ENCODE measurements around the gene ZDHHC3. TPM values are rescaled to one million over a fixed set of nuclear protein-coding genes. Genes with fewer than 3 reads are reported as not detected.

Gene ZDHHC3
- total and polyA plus RNA-seq, 8 donors = 11.4 to 28.3 (median 18.7) TPM

DNA sequence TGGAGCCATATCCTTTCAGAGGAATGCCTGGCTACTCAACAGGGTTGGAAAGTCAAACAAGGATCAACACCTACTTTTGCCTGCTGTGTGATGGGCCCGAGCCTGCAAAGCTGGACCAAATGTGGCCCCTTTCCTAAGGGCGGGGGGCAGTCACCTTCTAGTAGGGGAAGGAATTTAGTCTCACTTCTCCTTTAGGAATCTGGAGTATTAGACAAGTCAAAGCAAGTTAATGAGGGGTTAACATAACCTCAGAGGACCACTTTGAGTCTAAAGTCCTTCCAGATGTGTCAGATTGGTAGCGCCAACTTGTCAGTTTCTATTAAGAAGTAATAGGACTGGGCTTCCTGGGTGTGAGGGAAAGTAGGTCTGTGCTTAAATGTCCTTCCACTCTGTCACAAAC, 6.8 kb upstream of the ZDHHC3 start:
- ATAC-seq (peak in 1 of 4 donors; percentile 16), DNase-seq (no peak), FAIRE-seq (no peak)
- WGBS, 2 donors = 79 to 81% methylated on average over 3 of the region's 3 CpGs
- H3K27ac ChIP-seq = peak overlapping the region in 2 of 4 donors; percentile 46 to 76
- no peak overlapping the region for H3K4me3 ChIP-seq
- H3K9me3 ChIP-seq = no peaks in the 10 kb centered on the region
- H3K27me3 ChIP-seq = no peaks in the 10 kb centered on the region
- no peaks in the 10 kb centered on the region for H3K36me3 ChIP-seq
- peaks cover 29 to 35% (median 30%) of the 10 kb centered on the region in 3 donors for H3K4me1 ChIP-seq
- intact Hi-C loops (cut with DNase I) = no loop called here
- TF ChIP-seq, protein P1, sequence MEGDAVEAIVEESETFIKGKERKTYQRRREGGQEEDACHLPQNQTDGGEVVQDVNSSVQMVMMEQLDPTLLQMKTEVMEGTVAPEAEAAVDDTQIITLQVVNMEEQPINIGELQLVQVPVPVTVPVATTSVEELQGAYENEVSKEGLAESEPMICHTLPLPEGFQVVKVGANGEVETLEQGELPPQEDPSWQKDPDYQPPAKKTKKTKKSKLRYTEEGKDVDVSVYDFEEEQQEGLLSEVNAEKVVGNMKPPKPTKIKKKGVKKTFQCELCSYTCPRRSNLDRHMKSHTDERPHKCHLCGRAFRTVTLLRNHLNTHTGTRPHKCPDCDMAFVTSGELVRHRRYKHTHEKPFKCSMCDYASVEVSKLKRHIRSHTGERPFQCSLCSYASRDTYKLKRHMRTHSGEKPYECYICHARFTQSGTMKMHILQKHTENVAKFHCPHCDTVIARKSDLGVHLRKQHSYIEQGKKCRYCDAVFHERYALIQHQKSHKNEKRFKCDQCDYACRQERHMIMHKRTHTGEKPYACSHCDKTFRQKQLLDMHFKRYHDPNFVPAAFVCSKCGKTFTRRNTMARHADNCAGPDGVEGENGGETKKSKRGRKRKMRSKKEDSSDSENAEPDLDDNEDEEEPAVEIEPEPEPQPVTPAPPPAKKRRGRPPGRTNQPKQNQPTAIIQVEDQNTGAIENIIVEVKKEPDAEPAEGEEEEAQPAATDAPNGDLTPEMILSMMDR (IDR thresholded peaks at IDR 0.05) = no peak

DNA sequence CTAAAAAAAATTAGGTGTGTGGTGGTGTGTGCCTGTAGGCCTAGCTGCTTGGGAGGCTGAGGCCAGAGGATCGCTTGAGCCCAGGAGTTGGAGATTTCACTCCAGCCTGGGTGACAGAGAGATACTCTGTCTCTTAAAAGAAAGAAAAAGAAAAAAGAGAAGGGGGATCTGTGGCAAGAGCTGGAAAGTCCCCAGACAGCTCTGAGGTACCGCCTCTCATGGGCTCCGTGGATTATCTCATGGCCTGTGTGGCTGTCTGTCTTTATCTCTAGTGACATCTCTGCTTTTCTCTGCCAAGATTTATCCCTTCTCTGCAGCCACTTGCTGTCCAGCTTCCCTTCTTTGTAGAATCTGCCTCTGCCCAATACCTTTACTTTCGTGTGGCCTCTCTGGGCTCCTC, 5.8 kb upstream of the ZDHHC3 start:
- DNase-seq (no peak), FAIRE-seq (no peak), ATAC-seq (no peak)
- WGBS, 2 donors = 83 to 88% methylated on average over 4 of the region's 4 CpGs
- Histone ChIP-seq H3K27ac (peak overlapping the region in 1 of 4 donors; percentile 37), H3K4me3 (no peak overlapping the region), H3K9me3 (no peaks in the 10 kb centered on the region), H3K4me1 (peaks cover 38 to 45% (median 39%) of the 10 kb centered on the region in 3 donors), H3K36me3 (no peaks in the 10 kb centered on the region), H3K27me3 (no peaks in the 10 kb centered on the region)
- intact Hi-C loops (cut with DNase I) = no loop called here
- TF ChIP-seq, protein P1 (IDR thresholded peaks at IDR 0.05) = no peak

DNA sequence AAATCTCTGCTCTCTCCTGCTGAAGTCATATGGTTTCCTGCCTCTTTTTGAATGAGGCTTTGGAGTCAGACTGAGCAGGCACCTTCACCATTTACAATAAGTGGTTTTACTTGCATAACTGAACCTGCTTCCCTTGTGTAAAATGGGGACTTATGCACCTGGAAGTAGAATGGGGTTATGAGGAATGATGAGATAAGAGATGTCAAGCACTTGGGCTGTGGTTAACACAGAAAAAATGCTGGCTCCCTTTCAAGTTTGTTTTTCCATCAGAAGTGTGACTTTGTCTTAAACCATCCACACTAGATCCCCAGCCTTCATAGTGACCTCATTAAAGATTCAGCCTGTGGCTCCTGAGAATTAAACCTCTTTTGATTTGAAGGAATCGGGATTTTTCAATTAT, 5.2 kb upstream of the ZDHHC3 start:
- Histone ChIP-seq H3K27ac (peak overlapping the region in 1 of 4 donors; percentile 37), H3K4me3 (no peak overlapping the region), H3K4me1 (peaks cover 38 to 45% (median 39%) of the 10 kb centered on the region in 3 donors), H3K9me3 (no peaks in the 10 kb centered on the region), H3K36me3 (no peaks in the 10 kb centered on the region), H3K27me3 (no peaks in the 10 kb centered on the region)
- 52 to 56% methylated on average over 1 of the region's 1 CpG for WGBS, 2 donors
- TF ChIP-seq, protein P1 (IDR thresholded peaks at IDR 0.05) = no peak
- ATAC-seq = peak in 2 of 4 donors; percentile 16 to 33
- DNase-seq = no peak
- intact Hi-C loops (cut with DNase I) = no loop called here
- FAIRE-seq = no peak

DNA sequence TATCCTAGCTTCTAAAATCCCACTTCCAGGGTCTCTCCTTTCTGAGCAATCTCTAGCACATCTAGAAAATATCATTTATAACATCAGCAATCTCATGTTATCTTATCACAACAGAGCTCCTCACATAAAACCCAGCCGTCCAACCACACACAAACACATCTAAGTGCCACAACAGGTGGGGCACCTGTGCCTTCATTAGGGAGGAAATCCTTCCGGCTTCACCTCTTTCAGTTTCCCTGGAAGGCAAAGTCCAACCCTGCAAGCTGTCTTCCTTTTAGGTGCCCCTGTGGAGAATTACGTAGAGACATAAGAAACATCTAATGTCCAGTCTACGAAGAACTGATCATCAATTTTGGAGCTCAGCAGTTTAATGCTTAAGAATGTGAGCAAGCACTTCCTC, 1.6 kb downstream of the ZDHHC3 start:
- ATAC-seq (no peak), FAIRE-seq (no peak), DNase-seq (no peak)
- no peaks in the 10 kb centered on the region for H3K27me3 ChIP-seq
- peak overlapping the region in 2 of 4 donors; percentile 86 to 95 for H3K4me3 ChIP-seq
- peaks cover 9 to 30% (median 11%) of the 10 kb centered on the region in 3 donors for H3K4me1 ChIP-seq
- 55 to 56% methylated on average over 4 of the region's 4 CpGs for WGBS, 2 donors
- H3K9me3 ChIP-seq = no peaks in the 10 kb centered on the region
- no peak overlapping the region for H3K27ac ChIP-seq
- H3K36me3 ChIP-seq = no peaks in the 10 kb centered on the region
- TF ChIP-seq, protein P1 (IDR thresholded peaks at IDR 0.05) = no peak
- intact Hi-C loops (cut with DNase I) = no loop called here

DNA sequence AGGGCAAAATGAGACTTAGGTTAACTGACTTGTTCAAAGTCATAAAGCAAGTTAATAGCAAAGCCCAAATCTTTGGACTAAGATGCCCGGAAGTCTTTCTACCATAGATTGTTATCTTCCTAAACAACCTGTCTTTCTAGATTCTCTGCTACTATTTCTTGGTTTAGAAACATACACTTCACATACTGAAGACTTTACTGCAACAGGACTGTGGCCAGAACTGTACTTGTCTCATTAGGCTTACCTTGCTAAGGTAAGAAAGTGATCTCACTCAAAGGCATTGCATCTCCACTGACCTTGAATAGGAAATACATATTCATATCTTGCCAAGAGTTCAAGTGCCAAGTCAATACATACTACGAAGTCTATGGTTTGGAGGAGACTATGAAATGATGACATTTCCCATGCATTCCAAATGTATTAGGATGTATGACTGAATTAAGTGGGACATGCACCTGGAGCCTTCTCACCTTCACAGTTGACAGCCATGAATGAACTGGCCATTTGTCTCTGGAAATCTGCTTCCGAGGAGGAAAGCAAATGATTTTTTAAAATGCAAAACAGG, 5.0 kb downstream of the ZDHHC3 start:
- H3K9me3 ChIP-seq = no peaks in the 10 kb centered on the region
- FAIRE-seq = no peak
- H3K36me3 ChIP-seq = no peaks in the 10 kb centered on the region
- no peak overlapping the region for H3K27ac ChIP-seq
- H3K4me1 ChIP-seq = peaks cover 0 to 16% (median 0%) of the 10 kb centered on the region in 3 donors
- DNase-seq = no peak
- ATAC-seq = no peak
- TF ChIP-seq, protein P1 (IDR thresholded peaks at IDR 0.05) = no peak
- intact Hi-C loops (cut with DNase I) = no loop called here
- 46 to 47% methylated on average over 3 of the region's 3 CpGs for WGBS, 2 donors
- no peak overlapping the region for H3K4me3 ChIP-seq
- H3K27me3 ChIP-seq = no peaks in the 10 kb centered on the region
